H9 (cell line): Measurements from ENCODE around the gene SLC43A1. TPM values are rescaled to one million over a fixed set of nuclear protein-coding genes. Genes with fewer than 3 reads are reported as not detected.

Experiments used
- DNase-seq: peaks from one replicate; pipeline ENCODE4 v3.0.0-alpha.2; 2017
- H2AFZ ChIP-seq: one replicate; pipeline ENCODE4 v1.6.1; 2013; ENCODE audit warnings: mild to moderate bottlenecking, low read length, control low read depth, moderate library complexity
- H2AK5ac ChIP-seq: 2 replicates; pipeline ENCODE4 v1.6.1; 2013; ENCODE audit warnings: low read length, control low read depth, mixed read lengths; ENCODE audit not compliant: insufficient read length
- H2BK120ac ChIP-seq: one replicate; pipeline ENCODE4 v1.6.1; 2013; ENCODE audit warnings: low read depth, mild to moderate bottlenecking, low read length, control low read depth, inconsistent platforms; ENCODE audit not compliant: poor library complexity, severe bottlenecking
- H2BK12ac ChIP-seq: 2 replicates; pipeline ENCODE4 v1.6.1; 2013; ENCODE audit warnings: low read length, control low read depth, mixed read lengths, low read depth; ENCODE audit not compliant: insufficient read length
- H2BK15ac ChIP-seq: 2 replicates; pipeline ENCODE4 v1.6.1; 2013; ENCODE audit warnings: low read depth, low read length, control low read depth
- H2BK20ac ChIP-seq: one replicate; pipeline ENCODE4 v1.6.1; 2013; ENCODE audit warnings: low read depth, mild to moderate bottlenecking, low read length, control low read depth, inconsistent platforms; ENCODE audit not compliant: poor library complexity, severe bottlenecking
- H2BK5ac ChIP-seq: 2 replicates; pipeline ENCODE4 v1.6.1; 2013; ENCODE audit warnings: low read length, control low read depth, mixed read lengths; ENCODE audit not compliant: insufficient read length
- H3K14ac ChIP-seq: 2 replicates; pipeline ENCODE4 v1.6.1; 2013; ENCODE audit warnings: low read length, control low read depth; ENCODE audit not compliant: insufficient read depth
- H3K18ac ChIP-seq: 2 replicates; pipeline ENCODE4 v1.6.1; 2013; ENCODE audit warnings: low read depth, mild to moderate bottlenecking, mixed read lengths, low read length, control low read depth; ENCODE audit not compliant: insufficient read length
- H3K23ac ChIP-seq: 2 replicates; pipeline ENCODE4 v1.6.1; 2013; ENCODE audit warnings: low read length, control low read depth, mixed read lengths, low read depth; ENCODE audit not compliant: insufficient read length
- H3K23me2 ChIP-seq: 2 replicates; pipeline ENCODE4 v1.6.1; 2013; ENCODE audit warnings: low read depth, mild to moderate bottlenecking, mixed read lengths, low read length, control low read depth; ENCODE audit not compliant: insufficient read length, poor library complexity, severe bottlenecking
- H3K27ac ChIP-seq: 2 replicates; pipeline ENCODE4 v1.5.1; 2013; ENCODE audit warnings: low read length, control low read depth, mixed read lengths, low read depth; ENCODE audit not compliant: insufficient read length
- H3K27me3 ChIP-seq: 2 replicates; pipeline ENCODE4 v1.6.1; 2013; ENCODE audit warnings: low read length, control low read depth, inconsistent platforms; ENCODE audit not compliant: insufficient read depth
- H3K4ac ChIP-seq: 2 replicates; pipeline ENCODE4 v1.6.1; 2013; ENCODE audit warnings: low read depth, mild to moderate bottlenecking, control low read depth, inconsistent platforms, low read length, moderate library complexity
- H3K4me1 ChIP-seq: 2 replicates; pipeline ENCODE4 v1.6.1; 2013; ENCODE audit warnings: low read length, control low read depth, inconsistent platforms; ENCODE audit not compliant: insufficient read depth
- H3K4me2 ChIP-seq: 2 replicates; pipeline ENCODE4 v1.6.1; 2013; ENCODE audit warnings: low read length, control low read depth, mixed read lengths; ENCODE audit not compliant: insufficient read length, insufficient read depth
- H3K56ac ChIP-seq: 2 replicates; pipeline ENCODE4 v1.6.1; 2013; ENCODE audit warnings: low read depth, mild to moderate bottlenecking, mixed read lengths, low read length, control low read depth; ENCODE audit not compliant: insufficient read length
- H3K79me1 ChIP-seq: 2 replicates; pipeline ENCODE4 v1.6.1; 2013; ENCODE audit warnings: low read depth, mild to moderate bottlenecking, moderate library complexity, low read length, control low read depth, inconsistent platforms; ENCODE audit not compliant: insufficient read depth, poor library complexity, severe bottlenecking
- H3K79me2 ChIP-seq: 2 replicates; pipeline ENCODE4 v1.6.1; 2013; ENCODE audit warnings: low read length, control low read depth, inconsistent platforms; ENCODE audit not compliant: insufficient read depth
- H3K9ac ChIP-seq: 2 replicates; pipeline ENCODE4 v1.6.1; 2013; ENCODE audit warnings: low read length, control low read depth, mixed read lengths; ENCODE audit not compliant: insufficient read length; ENCODE audit errors: extremely low read depth
- H3K9me3 ChIP-seq: one replicate; pipeline ENCODE4 v1.6.1; 2013; ENCODE audit warnings: low read depth, low read length, inconsistent platforms; ENCODE audit not compliant: control insufficient read depth
- H3T11ph ChIP-seq: one replicate; pipeline ENCODE4 v1.6.1; 2013; ENCODE audit warnings: mild to moderate bottlenecking, low read length, control low read depth, inconsistent platforms
- H4K20me1 ChIP-seq: one replicate; pipeline ENCODE4 v1.6.1; 2013; ENCODE audit not compliant: control insufficient read depth, insufficient read length, insufficient read depth
- H4K5ac ChIP-seq: 2 replicates; pipeline ENCODE4 v1.6.1; 2013; ENCODE audit warnings: low read depth, mild to moderate bottlenecking, mixed read lengths, low read length, control low read depth; ENCODE audit not compliant: insufficient read length
- H4K8ac ChIP-seq: replicated peaks from 2 replicates; pipeline ENCODE4 v1.6.1; 2013; ENCODE audit warnings: low read length, control low read depth, mixed read lengths, low read depth; ENCODE audit not compliant: insufficient read length
- H4K91ac ChIP-seq: 2 replicates; pipeline ENCODE4 v1.6.1; 2013; ENCODE audit warnings: low read depth, mild to moderate bottlenecking, moderate library complexity, mixed read lengths, low read length, control low read depth; ENCODE audit not compliant: insufficient read length
- H3K27ac Mint-ChIP-seq, 3 experiments: 2 replicates in 2 of 3; 3 replicates in 1 of 3; pipeline ENCODE4 v1.8.0; 2020 to 2021; ENCODE audit warnings: mixed read lengths in 3 of 3, mild to moderate bottlenecking in 1 of 3, moderate library complexity in 1 of 3
- H3K27me3 Mint-ChIP-seq: 2 replicates; pipeline ENCODE4 v1.8.0; 2021; ENCODE audit warnings: low read depth, mild to moderate bottlenecking, moderate library complexity, mixed read lengths
- H3K36me3 Mint-ChIP-seq, 3 experiments: 2 replicates in 2 of 3; 3 replicates in 1 of 3; pipeline ENCODE4 v1.8.0; 2020 to 2021; ENCODE audit warnings: low read depth in 3 of 3, mixed read lengths in 3 of 3; ENCODE audit not compliant: insufficient read depth in 1 of 3
- H3K4me1 Mint-ChIP-seq, 2 experiments: 2 replicates each; pipeline ENCODE4 v1.8.0; 2020; ENCODE audit warnings: mixed read lengths in 2 of 2
- H3K4me3 Mint-ChIP-seq, 2 experiments: 2 replicates in 1 of 2; 3 replicates in 1 of 2; pipeline ENCODE4 v1.8.0; 2020 to 2021; ENCODE audit warnings: mild to moderate bottlenecking in 2 of 2, mixed read lengths in 2 of 2, moderate library complexity in 1 of 2
- H3K9me3 Mint-ChIP-seq, 2 experiments: 2 replicates in 1 of 2; 3 replicates in 1 of 2; pipeline ENCODE4 v1.8.0; 2020; ENCODE audit warnings: mild to moderate bottlenecking in 2 of 2, mixed read lengths in 2 of 2, moderate library complexity in 1 of 2
- WGBS: extraction: QIAGEN DNeasy Blood & Tissue Kit; methylation state at CpG from one replicate; pipeline ENCODE4 v1.1.7; 2013; ENCODE audit warnings: missing lambda C conversion rate, low lambda C conversion rate, mixed read lengths; ENCODE audit not compliant: insufficient read length; ENCODE audit errors: extremely low coverage; 5-methylcytosine and 5-hydroxymethylcytosine counted together
- total RNA-seq: library from RNA; stranded (reverse); gene quantifications from 2 replicates; pipeline ENCODE4 v1.2.1, GENCODE V29; 2021
- TF ChIP-seq, protein P1 (sequence below): fragments of 200-600 bp; sonication (generic); conservative IDR thresholded peaks from 3 replicates; pipeline ENCODE4 v1.8.0; 2021; ENCODE audit warnings: antibody characterized with exemption, mild to moderate bottlenecking

Gene SLC43A1
- total RNA-seq, 1 experiment from 2014 or later = 17.0 TPM

DNA sequence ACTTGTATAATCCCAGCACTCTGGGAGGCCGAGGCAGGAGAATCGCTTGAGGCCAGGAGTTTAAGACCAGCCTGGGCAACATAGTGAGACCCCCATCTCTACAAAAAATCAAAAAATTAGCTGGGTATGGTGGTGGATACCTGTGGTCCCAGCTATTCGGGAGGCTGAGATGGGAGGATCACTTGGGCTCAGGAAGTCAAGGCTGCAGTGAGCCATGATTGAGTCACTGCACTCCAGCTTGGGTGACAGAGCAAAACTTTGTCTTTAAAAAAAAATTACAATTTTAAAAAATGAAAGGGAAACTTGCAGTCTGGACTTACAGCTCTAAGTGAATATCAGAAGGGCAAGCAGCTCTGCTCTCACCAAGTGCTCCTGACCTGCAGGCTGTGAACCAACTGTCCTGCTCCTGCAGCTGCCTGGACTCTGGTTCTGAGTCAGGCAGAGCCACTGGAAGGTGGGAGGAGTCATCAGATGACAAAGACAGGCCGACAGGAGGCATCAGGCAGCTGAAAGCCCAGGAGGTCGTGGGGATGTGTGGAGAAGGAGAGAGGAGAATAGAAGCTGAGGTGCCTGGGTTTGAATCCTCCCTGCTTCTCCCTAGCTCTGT lies 31.5 kb upstream of the SLC43A1 start:
- Histone ChIP-seq H3K18ac (no peak overlapping the region), H4K5ac (no peak overlapping the region), H3K79me2 (no peaks in the 10 kb centered on the region), H2AFZ (no peak overlapping the region), H2BK120ac (no peak overlapping the region), H3K9ac (no peak overlapping the region), H2BK12ac (no peak overlapping the region), H4K91ac (no peak overlapping the region), H3T11ph (no peak overlapping the region), H3K9me3 (no peaks in the 10 kb centered on the region), H4K8ac (no peak overlapping the region), H3K23ac (no peak overlapping the region), H3K4me2 (no peak overlapping the region), H3K14ac (no peak overlapping the region), H3K27me3 (no peaks in the 10 kb centered on the region), H4K20me1 (no peaks in the 10 kb centered on the region), H2BK5ac (no peak overlapping the region), H3K23me2 (no peaks in the 10 kb centered on the region), H2BK15ac (no peak overlapping the region), H3K4me1 (peaks cover 4% of the 10 kb centered on the region; the same call in 1 of the 2 replicates), H2BK20ac (no peak overlapping the region), H3K4ac (no peak overlapping the region), H3K27ac (no peak overlapping the region), H3K56ac (no peak overlapping the region), H3K79me1 (no peaks in the 10 kb centered on the region), H2AK5ac (no peak overlapping the region)
- Mint-ChIP-seq H3K36me3 (peaks cover 3 to 14% (median 5%) of the 10 kb centered on the region in 3 experiments; a peak in 6 of 7 replicates), H3K27ac (peak overlapping the region in 1 of 3 experiments; percentile 75; a peak in 1 of 7 replicates), H3K27me3 (peaks cover 21% of the 10 kb centered on the region), H3K4me1 (peaks cover 21 to 38% of the 10 kb centered on the region in 2 experiments), H3K9me3 (no peaks in the 10 kb centered on the region), H3K4me3 (no peak overlapping the region)
- WGBS = no CpG with 5 or more reads among the region's 5 CpGs
- peak; percentile 71 for DNase-seq
- TF ChIP-seq, protein P1, sequence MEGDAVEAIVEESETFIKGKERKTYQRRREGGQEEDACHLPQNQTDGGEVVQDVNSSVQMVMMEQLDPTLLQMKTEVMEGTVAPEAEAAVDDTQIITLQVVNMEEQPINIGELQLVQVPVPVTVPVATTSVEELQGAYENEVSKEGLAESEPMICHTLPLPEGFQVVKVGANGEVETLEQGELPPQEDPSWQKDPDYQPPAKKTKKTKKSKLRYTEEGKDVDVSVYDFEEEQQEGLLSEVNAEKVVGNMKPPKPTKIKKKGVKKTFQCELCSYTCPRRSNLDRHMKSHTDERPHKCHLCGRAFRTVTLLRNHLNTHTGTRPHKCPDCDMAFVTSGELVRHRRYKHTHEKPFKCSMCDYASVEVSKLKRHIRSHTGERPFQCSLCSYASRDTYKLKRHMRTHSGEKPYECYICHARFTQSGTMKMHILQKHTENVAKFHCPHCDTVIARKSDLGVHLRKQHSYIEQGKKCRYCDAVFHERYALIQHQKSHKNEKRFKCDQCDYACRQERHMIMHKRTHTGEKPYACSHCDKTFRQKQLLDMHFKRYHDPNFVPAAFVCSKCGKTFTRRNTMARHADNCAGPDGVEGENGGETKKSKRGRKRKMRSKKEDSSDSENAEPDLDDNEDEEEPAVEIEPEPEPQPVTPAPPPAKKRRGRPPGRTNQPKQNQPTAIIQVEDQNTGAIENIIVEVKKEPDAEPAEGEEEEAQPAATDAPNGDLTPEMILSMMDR = no peak; the same call in 2 of the 3 replicates
